ENCODE measurements around the gene PYGB.

PYGB gene

GRCh38 chr20:25344634-25345033, 96.7 kb downstream of the PYGB start:
- Histone ChIP-seq H3K27me3 (ENCODE audit: control insufficient read depth, insufficient read depth, low read length) (no peaks in the 10 kb centered on the region), H3K4me1 (ENCODE audit: control insufficient read depth, insufficient read depth, low read length) (peaks cover 2% of the 10 kb centered on the region), H3K36me3 (ENCODE audit: control insufficient read depth, insufficient read depth, low read length) (no peaks in the 10 kb centered on the region), H3K4me3 (ENCODE audit: low read depth, low read length) (no peak overlapping the region), H3K9me3 (ENCODE audit: control insufficient read depth, insufficient read depth, low read length) (no peaks in the 10 kb centered on the region), H3K9ac (ENCODE audit: low read depth, low read length) (no peak overlapping the region)

- no peaks in the 10 kb centered on the region for H3K4me1 ChIP-seq (ENCODE audit: control insufficient read depth, insufficient read depth, low read length)
- H3K9me3 ChIP-seq (ENCODE audit: control insufficient read depth, insufficient read depth, low read length): no peaks in the 10 kb centered on the region
- no peaks in the 10 kb centered on the region for H3K36me3 ChIP-seq (ENCODE audit: control insufficient read depth, insufficient read depth, low read length)
- H3K27me3 ChIP-seq (ENCODE audit: control insufficient read depth, insufficient read depth, low read length): no peaks in the 10 kb centered on the region
- H3K4me3 ChIP-seq (ENCODE audit: low read depth, low read length): no peak overlapping the region
- no peak overlapping the region for H3K9ac ChIP-seq (ENCODE audit: low read depth, low read length)
Measured at GRCh38 chr20:25345721-25346120, 97.8 kb downstream of the PYGB start.

- no peak overlapping the region for H3K4me3 ChIP-seq (ENCODE audit: low read depth, low read length)
- no peak overlapping the region for H3K9ac ChIP-seq (ENCODE audit: low read depth, low read length)
- peaks cover 5% of the 10 kb centered on the region for H3K4me1 ChIP-seq (ENCODE audit: control insufficient read depth, insufficient read depth, low read length)
- no peaks in the 10 kb centered on the region for H3K36me3 ChIP-seq (ENCODE audit: control insufficient read depth, insufficient read depth, low read length)
- H3K27me3 ChIP-seq (ENCODE audit: control insufficient read depth, insufficient read depth, low read length): no peaks in the 10 kb centered on the region
- H3K9me3 ChIP-seq (ENCODE audit: control insufficient read depth, insufficient read depth, low read length): no peaks in the 10 kb centered on the region
Measured at GRCh38 chr20:25346349-25346748, 98.5 kb downstream of the PYGB start.
